HepG2 (cell line): ENCODE measurements around the gene SF3B6. TPM values are rescaled to one million over a fixed set of nuclear protein-coding genes. Genes with fewer than 3 reads are reported as not detected.
A peak's percentile ranks its signal among the peaks of the same experiment; 100 is the strongest.

Experiments used
- BRCA1 ChIP-seq: sonication (generic); formaldehyde crosslinking; IDR thresholded peaks from 2 replicates; pipeline ENCODE4 v1.4.0; 2020; ENCODE audit warnings: missing genetic modification reagents
- CBX1 ChIP-seq: IDR thresholded peaks from one replicate; pipeline ENCODE4 v1.6.1; 2016; ENCODE audit warnings: antibody characterized with exemption, low read depth
- CBX2 ChIP-seq, 2 experiments: fragments of 200-600 bp in 1 of 2; sonication (generic); formaldehyde crosslinking in 1 of 2; IDR thresholded peaks; 2 replicates each; pipeline versions ENCODE4 v1.7.0 to v1.8.1; 2018 to 2022; ENCODE audit warnings: low read depth in 2 of 2, low read length in 1 of 2, mild to moderate bottlenecking in 1 of 2, missing genetic modification reagents in 1 of 2
- CREB1 ChIP-seq, 2 experiments: fragments of 450-650 bp in 1 of 2; IDR thresholded peaks; 2 replicates each; pipeline ENCODE4 v1.6.1; 2016 to 2017; ENCODE audit warnings: control low read depth in 1 of 2, mild to moderate bottlenecking in 1 of 2, missing compliant biosample characterization in 1 of 2, missing genetic modification characterization in 1 of 2
- E2F2 ChIP-seq: sonication (generic); formaldehyde crosslinking; IDR thresholded peaks from 2 replicates; pipeline ENCODE4 v1.4.0; 2020; ENCODE audit warnings: missing genetic modification reagents, borderline replicate concordance
- HNRNPUL1 ChIP-seq: fragments of 200-400 bp; formaldehyde crosslinking; IDR thresholded peaks from 2 replicates; pipeline ENCODE4 v1.6.1; 2017; ENCODE audit warnings: low read depth, mild to moderate bottlenecking, low read length, moderate library complexity
- MTA1 ChIP-seq: sonication (generic); formaldehyde crosslinking; IDR thresholded peaks from 2 replicates; pipeline ENCODE4 v1.4.0; 2020; ENCODE audit warnings: missing genetic modification reagents, mild to moderate bottlenecking, borderline replicate concordance
- MYPOP ChIP-seq: sonication (generic); formaldehyde crosslinking; IDR thresholded peaks from 2 replicates; pipeline ENCODE4 v1.8.1; 2023; ENCODE audit warnings: mild to moderate bottlenecking, moderate library complexity, missing genetic modification reagents
- ONECUT2 ChIP-seq: sonication (generic); formaldehyde crosslinking; IDR thresholded peaks from 2 replicates; pipeline ENCODE4 v1.4.0; 2020; ENCODE audit warnings: missing genetic modification reagents
- PCBP2 ChIP-seq: fragments of 200-400 bp; formaldehyde crosslinking; optimal IDR thresholded peaks from 2 replicates; pipeline ENCODE3; 2018; ENCODE audit warnings: low read length, low read depth; ENCODE audit not compliant: poor library complexity, severe bottlenecking
- PLRG1 ChIP-seq: fragments of 450-650 bp; conservative IDR thresholded peaks from 2 replicates; pipeline ENCODE4 v1.6.1; 2016
- RFXANK ChIP-seq: IDR thresholded peaks from 2 replicates; pipeline ENCODE4 v1.6.1; 2016
- SIX1 ChIP-seq: sonication (generic); formaldehyde crosslinking; IDR thresholded peaks from 2 replicates; pipeline ENCODE4 v1.4.0; 2020; ENCODE audit warnings: missing genetic modification reagents, borderline replicate concordance
- YEATS4 ChIP-seq: sonication (generic); formaldehyde crosslinking; IDR thresholded peaks from 2 replicates; pipeline ENCODE4 v1.4.0; 2020; ENCODE audit warnings: missing genetic modification reagents, borderline replicate concordance
- ZBTB25 ChIP-seq: IDR thresholded peaks from 2 replicates; pipeline ENCODE4 v1.6.1; 2018; ENCODE audit warnings: missing genetic modification reagents
- ZFP62 ChIP-seq: sonication (generic); formaldehyde crosslinking; IDR thresholded peaks from 2 replicates; pipeline ENCODE4 v1.4.0; 2020; ENCODE audit warnings: missing genetic modification reagents
- ZMYM4 ChIP-seq: sonication (generic); formaldehyde crosslinking; IDR thresholded peaks from 2 replicates; pipeline ENCODE4 v1.8.1; 2023; ENCODE audit warnings: mild to moderate bottlenecking, missing genetic modification reagents
- ZNF17 ChIP-seq: sonication (generic); formaldehyde crosslinking; IDR thresholded peaks from 2 replicates; pipeline ENCODE4 v1.5.0; 2020; ENCODE audit warnings: mild to moderate bottlenecking, missing genetic modification reagents
- ZNF552 ChIP-seq: sonication (generic); formaldehyde crosslinking; IDR thresholded peaks from 2 replicates; pipeline ENCODE4 v1.9.0; 2022; ENCODE audit warnings: missing genetic modification reagents, mild to moderate bottlenecking, borderline replicate concordance
- ZNF572 ChIP-seq: sonication (generic); formaldehyde crosslinking; IDR thresholded peaks from 2 replicates; pipeline ENCODE4 v1.5.1; 2020; ENCODE audit warnings: mild to moderate bottlenecking, missing genetic modification reagents
- ZNF615 ChIP-seq: sonication (generic); formaldehyde crosslinking; IDR thresholded peaks from 2 replicates; pipeline ENCODE4 v1.5.0; 2020; ENCODE audit warnings: mild to moderate bottlenecking, missing genetic modification reagents, borderline replicate concordance
- ZNF781 ChIP-seq: sonication (generic); formaldehyde crosslinking; IDR thresholded peaks from 2 replicates; pipeline ENCODE4 v1.5.1; 2020; ENCODE audit warnings: borderline replicate concordance, mild to moderate bottlenecking, missing genetic modification reagents; ENCODE audit errors: not compliant biosample characterization
- polyA plus RNA-seq, 8 experiments: library from polyadenylated mRNA; depleted of rRNA in 3 of 8; stranded (reverse) in 7 of 8; unstranded in 1 of 8; fragments of >200 nt; fragmentation: Illumina TruSeq in 4 of 8; extraction: Trizol in 4 of 8; gene quantifications; 2 replicates each; pipeline versions ENCODE4 v1.2.1 to v1.2.3, GENCODE V29; 2011 to 2016; ENCODE audit warnings: low read depth in 4 of 8, missing spikeins in 1 of 8, mixed read lengths in 1 of 8; ENCODE audit not compliant: insufficient read depth in 1 of 8
- total RNA-seq, 5 experiments: library from RNA; depleted of rRNA; stranded (reverse); fragments of >200 nt; fragmentation: Illumina TruSeq; extraction: Trizol; gene quantifications; 2 replicates each; pipeline ENCODE4 v1.2.3, GENCODE V29; 2016; ENCODE audit warnings: low read depth in 1 of 5
- TF ChIP-seq, protein P1 (sequence below): sonication (generic); formaldehyde crosslinking; IDR thresholded peaks from 2 replicates; pipeline ENCODE4 v1.9.0; 2021; ENCODE audit warnings: missing genetic modification reagents, borderline replicate concordance

Gene SF3B6
- total and polyA plus RNA-seq, 2 of the 13 experiments (the other 11 are each of a cell fraction or from before 2014, with no cell fraction given): 177 to 182 TPM

DNA sequence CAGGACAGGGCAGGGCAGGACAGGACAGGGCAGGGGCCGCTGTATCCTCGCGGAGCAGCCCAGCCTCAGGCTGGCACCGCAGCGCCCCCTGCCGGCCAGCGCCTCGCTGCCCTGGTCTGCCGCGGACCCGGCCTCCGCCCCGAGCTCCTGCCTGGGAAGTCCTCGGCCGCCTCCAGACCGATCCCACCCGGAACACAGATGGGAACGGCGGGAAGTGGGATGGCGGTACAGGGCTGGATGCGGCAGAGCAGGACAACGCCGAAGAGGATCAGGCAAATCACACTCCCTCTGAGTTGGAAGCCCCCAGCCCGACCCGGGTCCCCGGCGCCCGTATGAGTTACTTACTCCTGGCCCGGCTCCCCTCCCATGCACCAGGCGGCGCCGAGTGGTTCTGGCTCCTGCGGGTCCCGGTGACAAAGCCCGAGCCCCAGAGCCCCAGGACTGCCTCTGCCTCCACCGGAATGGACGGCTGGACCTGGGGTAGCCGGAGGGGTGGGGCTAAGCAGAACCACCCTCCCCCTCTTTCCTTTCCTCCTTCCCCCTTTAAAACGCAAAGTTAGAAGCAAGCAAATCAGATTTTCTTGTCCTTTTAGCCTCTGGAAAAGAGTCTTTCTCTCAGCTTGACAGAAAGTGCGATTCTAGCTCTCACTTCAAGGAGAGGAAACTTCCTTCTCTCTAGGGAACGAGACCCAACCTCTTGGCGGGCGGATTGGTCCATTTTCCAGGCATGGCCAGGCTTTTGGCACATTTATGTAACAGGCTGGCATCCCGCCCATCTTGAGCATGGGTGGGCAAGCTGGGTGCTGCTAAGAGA lies 8.5 kb upstream of the SF3B6 start, which contains the start of gene TP53I3 (continued):
- TF ChIP-seq, protein P1, sequence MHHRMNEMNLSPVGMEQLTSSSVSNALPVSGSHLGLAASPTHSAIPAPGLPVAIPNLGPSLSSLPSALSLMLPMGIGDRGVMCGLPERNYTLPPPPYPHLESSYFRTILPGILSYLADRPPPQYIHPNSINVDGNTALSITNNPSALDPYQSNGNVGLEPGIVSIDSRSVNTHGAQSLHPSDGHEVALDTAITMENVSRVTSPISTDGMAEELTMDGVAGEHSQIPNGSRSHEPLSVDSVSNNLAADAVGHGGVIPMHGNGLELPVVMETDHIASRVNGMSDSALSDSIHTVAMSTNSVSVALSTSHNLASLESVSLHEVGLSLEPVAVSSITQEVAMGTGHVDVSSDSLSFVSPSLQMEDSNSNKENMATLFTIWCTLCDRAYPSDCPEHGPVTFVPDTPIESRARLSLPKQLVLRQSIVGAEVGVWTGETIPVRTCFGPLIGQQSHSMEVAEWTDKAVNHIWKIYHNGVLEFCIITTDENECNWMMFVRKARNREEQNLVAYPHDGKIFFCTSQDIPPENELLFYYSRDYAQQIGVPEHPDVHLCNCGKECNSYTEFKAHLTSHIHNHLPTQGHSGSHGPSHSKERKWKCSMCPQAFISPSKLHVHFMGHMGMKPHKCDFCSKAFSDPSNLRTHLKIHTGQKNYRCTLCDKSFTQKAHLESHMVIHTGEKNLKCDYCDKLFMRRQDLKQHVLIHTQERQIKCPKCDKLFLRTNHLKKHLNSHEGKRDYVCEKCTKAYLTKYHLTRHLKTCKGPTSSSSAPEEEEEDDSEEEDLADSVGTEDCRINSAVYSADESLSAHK (CRISPR knock-in tag): no peak
- TF ChIP-seq MTA1 (CRISPR knock-in tag): no peak; the same call in 1 of the 2 replicates
- 0 out of 2 replicates have a peak, but pooled peaks have one; percentile 62 for TF ChIP-seq RFXANK (CRISPR knock-in tag)
- TF ChIP-seq ZNF781 (CRISPR knock-in tag): no peak
- TF ChIP-seq CREB1 (IDR thresholded peaks at IDR 0.05): no peak
- no peak for TF ChIP-seq CREB1 (CRISPR knock-in tag; IDR thresholded peaks at IDR 0.05)
- no peak for TF ChIP-seq PLRG1
- peak; percentile 80; the same call in 1 of the 2 replicates for TF ChIP-seq ZNF572 (CRISPR knock-in tag)
- no peak for TF ChIP-seq HNRNPUL1
- TF ChIP-seq ZNF615 (CRISPR knock-in tag): no peak
- no peak for TF ChIP-seq SIX1 (CRISPR knock-in tag)
- peak; percentile 78 for TF ChIP-seq ZMYM4 (CRISPR knock-in tag)
- no peak for TF ChIP-seq PCBP2
- TF ChIP-seq E2F2 (CRISPR knock-in tag): no peak
- TF ChIP-seq YEATS4: peak; percentile 95
- no peak for TF ChIP-seq CBX2 (IDR thresholded peaks at IDR 0.05; ENCODE audit: low read depth, low read length)
- TF ChIP-seq CBX2 (CRISPR knock-in tag; IDR thresholded peaks at IDR 0.05; ENCODE audit: low read depth): no peak
- TF ChIP-seq ZNF17: no peak
- TF ChIP-seq MYPOP (CRISPR knock-in tag): 0 out of 2 replicates have a peak, but pooled peaks have one; percentile 58
- TF ChIP-seq ONECUT2 (CRISPR knock-in tag): peak; percentile 7; the same call in 1 of the 2 replicates
- peak; percentile 64 for TF ChIP-seq CBX1
- TF ChIP-seq ZBTB25 (CRISPR knock-in tag): peak; percentile 59; the same call in 1 of the 2 replicates
- no peak; the same call in 1 of the 2 replicates for TF ChIP-seq ZNF552 (CRISPR knock-in tag)
- no peak for TF ChIP-seq ZFP62 (CRISPR knock-in tag)
- TF ChIP-seq BRCA1: peak; percentile 31; the same call in 1 of the 2 replicates
